ENCODE measurements around the gene DGKB.

Gene DGKB

GRCh38 chr7:14902589-14903067, at the start of gene DGKB:
Gene DGKB, minus strand, starts transcription at chr7:14902751.
- peak; percentile 72 for DNase-seq (ENCODE audit: low spot score)

- no peak for DNase-seq (ENCODE audit: low spot score)
Measured at GRCh38 chr7:14950013-14950412, 47.5 kb upstream of the DGKB start.

DNA sequence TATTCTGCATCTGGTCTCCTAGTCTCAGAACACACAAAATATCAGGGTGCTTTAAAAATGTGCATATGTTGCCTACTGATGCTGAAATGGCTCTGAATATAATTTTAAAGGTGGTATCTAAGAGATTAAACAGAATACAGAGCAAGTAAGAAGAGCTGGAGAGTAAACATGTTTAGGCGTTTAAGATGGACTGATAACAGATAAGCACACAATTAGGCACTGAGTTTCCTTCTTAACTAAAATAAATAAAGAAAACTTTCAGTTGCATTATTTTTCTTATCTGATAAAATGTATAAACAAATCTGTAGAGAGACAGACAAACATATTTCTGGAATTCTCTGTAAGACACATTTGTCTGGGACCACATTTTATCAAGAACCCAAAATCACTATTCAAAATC, 35.6 kb upstream of the DGKB start:
- DNase-seq (ENCODE audit: low spot score), result no peak

GRCh38 chr7:14937581-14937980, 35.0 kb upstream of the DGKB start:
- no peak for DNase-seq (ENCODE audit: low spot score)

- peak; percentile 70 for DNase-seq (ENCODE audit: low spot score)
Measured at GRCh38 chr7:14936554-14936953, 34.0 kb upstream of the DGKB start.

GRCh38 chr7:14934839-14935238, 32.3 kb upstream of the DGKB start:
- no peak for DNase-seq (ENCODE audit: low spot score)

DNA sequence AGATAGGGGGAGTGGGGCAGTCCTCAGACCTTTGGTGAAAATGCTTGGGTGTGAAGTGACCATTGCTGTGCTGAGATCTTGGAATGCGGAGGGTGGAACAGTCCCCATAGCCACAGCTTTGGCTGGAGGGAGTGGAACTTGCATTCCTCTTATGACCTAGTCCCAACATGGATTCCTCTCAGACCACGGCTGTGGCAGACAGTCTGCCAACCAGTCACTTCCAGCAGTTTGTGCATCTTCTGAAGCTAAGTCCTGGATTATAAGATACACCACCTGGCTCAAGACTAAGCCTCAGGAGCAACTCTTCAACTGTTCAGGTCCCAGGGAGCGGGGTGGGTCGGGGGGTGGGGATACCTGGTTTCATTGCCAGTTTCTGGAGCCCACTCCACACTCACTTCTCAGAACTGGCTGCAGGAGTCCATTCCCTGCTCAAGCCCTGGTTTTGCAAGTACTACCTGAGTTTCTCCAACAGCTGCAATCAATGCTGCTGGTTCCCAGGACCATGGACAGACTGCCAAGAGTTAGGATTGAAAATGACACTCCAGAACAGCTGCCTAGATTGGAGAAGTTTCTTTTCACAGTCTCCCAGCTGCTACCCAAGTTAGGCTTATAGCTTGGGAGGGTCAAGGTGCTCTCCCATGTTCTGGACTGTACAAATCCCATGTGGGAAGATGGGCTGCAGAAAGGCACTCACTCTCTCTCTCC, 29.1 kb upstream of the DGKB start:
- no peak for DNase-seq (ENCODE audit: low spot score)

- peak; percentile 55 for DNase-seq (ENCODE audit: low spot score)
Measured at GRCh38 chr7:14924398-14924797, 21.8 kb upstream of the DGKB start.

DNA sequence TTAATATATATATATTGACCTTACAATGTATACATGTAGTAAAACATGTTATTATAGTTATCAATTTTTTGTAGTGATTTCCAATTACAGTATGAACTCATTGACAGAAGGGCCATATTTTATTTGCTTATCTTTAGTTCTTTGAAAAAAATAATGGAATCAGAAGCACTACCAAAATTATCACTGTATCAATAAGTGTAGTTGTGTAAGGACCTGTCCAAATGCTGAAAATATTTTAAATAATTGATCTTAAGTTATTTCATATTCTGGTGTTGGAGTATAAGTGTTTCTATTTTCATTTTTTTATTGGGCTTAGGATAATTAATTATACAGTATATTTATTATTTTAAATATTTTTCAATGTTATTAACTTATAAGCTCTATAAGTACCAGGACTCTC, 8.5 kb upstream of the DGKB start:
- no peak for DNase-seq (ENCODE audit: low spot score)

- DNase-seq (ENCODE audit: low spot score), result no peak
Measured at GRCh38 chr7:14908697-14909096, 6.1 kb upstream of the DGKB start.

DNA sequence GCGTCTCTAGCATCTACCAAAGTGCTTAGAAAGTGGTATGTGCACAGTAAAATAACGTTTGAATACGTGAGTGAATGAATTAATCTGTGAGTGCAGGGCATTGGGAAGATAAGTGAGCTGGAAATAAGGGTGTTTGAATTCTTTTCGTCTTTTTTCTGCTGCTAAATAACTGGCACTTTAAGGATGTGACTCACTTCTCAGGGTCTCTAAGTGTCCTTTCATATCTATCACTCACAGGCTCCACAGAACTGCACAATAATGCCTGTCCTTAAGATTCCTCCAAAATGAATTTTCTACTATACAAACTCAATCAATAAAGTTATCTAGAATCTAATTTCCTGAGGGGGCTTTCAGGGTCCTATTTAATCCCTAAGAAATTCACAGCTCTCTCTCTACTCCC, 3.2 kb upstream of the DGKB start:
- DNase-seq (ENCODE audit: low spot score), result no peak

DNA sequence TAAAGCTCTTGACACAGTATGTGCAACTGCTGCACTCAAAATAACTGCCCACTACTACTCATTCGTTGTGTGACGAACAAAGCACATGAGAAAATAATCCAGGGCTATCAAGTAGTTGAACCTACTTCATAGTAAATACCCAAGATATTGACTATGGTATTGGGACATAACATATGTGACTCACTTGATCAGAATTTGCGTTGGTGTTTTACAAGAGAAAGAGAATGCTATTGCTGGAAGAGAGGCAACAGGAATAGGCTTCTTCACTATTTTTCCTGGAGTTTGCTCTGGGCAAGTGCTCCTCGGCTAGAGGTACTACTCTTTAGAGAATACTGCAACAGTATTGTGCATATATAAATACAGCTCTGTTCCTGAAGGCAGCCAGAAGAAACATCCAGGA, 2.5 kb downstream of the DGKB start:
- DNase-seq (ENCODE audit: low spot score), result no peak

- no peak for DNase-seq (ENCODE audit: low spot score)
Measured at GRCh38 chr7:14899030-14899429, 3.5 kb downstream of the DGKB start.

GRCh38 chr7:14896461-14896860, 6.1 kb downstream of the DGKB start:
- DNase-seq (ENCODE audit: low spot score), result no peak

DNA sequence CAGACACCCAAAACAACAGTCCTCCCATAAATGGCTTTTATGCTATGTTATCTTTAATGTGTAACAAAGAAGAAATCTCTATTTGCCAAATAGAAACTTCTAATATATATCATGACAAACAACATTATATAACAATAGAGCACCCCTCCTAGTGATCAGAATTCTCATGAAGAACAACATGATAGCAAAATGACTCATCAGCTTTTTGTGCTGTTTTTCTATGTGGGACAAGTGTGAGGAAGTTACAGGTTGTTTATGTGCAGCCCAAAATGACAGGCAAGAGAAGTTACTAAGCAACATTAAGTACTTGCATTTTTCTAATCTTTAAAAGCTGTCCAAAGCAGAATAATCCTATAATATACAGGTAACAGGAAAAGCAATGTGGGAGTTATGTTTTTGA, 7.7 kb downstream of the DGKB start:
- no peak for DNase-seq (ENCODE audit: low spot score)

DNA sequence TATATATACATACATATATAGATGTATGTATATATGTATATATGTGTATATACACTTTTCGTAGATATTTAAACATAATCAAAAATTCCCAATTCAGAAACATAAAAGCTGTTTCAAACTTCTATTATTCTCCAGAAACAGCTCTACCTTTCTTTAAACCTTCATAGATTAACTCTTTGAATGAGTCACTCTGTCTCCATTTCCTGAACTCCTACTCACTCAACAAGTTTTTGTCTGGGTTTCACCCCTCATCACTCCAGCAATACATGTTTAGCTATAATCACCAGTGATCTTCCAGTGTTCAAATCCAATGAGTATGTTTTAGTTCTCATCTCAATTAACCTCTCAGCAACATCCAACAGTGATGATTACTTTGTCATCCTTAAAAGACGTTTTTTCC, 9.6 kb downstream of the DGKB start:
- DNase-seq (ENCODE audit: low spot score), result peak; percentile 2

DNA sequence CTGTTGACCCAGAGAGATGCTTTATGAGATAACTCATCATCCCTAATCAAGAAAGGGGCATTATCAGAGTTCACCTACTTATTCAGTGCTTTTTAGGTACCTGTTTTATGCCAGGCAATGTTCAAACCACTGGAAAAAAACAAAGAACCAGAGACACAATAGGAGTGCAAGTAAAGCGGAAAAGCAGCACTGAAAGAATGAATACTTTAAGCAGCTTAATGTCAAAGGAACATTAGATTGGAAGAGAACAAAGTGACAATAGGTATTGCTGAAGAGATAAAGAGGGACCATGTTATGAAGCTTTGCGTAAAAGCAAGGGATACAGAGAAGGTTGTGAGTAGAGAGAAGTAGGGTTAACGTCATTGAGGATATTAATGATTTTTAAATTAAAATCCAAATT, 11.3 kb downstream of the DGKB start:
- no peak for DNase-seq (ENCODE audit: low spot score)

DNA sequence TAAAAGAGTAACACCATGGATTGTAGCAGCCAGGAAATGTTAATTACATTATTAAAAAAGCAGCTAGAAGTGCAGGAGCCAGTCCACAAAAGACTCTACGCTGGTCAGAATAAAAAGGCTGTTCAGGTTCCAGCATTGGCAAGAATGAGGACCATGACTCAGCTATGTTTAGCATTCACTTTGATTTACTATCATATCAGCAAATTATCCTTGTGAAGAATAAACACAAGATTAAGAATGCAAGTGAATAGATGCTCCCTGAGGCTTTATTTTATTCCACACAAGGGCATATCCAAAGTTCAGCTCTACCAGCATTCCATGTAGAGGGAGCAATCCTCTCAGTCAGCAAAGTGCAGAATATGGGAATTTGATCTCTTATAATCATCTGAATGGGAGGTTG, 13.6 kb downstream of the DGKB start:
- DNase-seq (ENCODE audit: low spot score), result peak; percentile 7

DNA sequence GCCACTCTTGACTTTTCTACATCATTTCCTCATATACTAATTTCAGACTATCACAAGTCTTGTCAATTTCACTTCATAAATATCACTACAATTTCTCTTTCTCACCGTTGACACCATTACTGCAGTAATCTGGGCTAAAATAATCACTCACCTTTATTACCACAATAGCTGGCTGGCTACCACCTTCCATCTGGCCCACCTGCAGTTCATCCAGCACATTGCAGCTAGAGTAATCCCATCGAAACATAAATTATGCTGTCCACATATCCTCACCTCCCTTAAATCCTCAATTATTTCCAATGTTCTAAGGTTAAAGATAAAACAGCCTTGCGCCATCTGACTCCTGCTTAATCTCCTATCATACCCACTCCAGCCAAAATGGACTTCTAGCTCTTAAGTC, 16.0 kb downstream of the DGKB start:
- DNase-seq (ENCODE audit: low spot score), result no peak

DNA sequence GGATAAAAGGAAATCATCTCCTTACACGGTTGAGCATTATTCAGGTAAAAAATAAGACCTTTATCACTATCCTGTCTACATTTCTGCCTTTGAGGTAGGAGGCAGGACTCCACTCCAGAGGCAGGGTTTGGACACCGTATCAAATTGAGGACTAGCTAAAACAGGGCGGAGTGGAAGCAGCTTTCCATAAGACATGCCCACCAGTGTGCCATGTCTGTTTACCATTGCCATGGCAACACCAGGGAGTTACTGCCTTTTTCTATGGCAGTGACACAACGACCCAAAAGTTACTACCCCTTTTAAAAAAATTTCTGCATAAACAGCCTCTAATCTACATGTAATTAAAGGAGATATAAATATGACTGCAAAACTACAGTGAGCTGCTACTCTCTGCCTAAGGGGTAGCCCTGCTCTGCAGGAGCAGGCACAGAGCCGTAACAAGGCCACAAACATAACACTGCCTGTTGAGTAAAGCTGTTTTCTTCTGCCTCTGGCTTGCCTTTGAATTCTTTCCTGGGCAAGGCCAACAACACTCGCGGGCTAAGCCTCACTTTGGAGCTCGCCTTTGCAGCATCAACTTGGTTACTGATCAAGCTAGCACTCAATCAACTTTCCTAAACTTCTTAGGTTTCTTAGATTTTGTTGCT, 26.5 kb downstream of the DGKB start:
- DNase-seq (ENCODE audit: low spot score), result no peak

DNA sequence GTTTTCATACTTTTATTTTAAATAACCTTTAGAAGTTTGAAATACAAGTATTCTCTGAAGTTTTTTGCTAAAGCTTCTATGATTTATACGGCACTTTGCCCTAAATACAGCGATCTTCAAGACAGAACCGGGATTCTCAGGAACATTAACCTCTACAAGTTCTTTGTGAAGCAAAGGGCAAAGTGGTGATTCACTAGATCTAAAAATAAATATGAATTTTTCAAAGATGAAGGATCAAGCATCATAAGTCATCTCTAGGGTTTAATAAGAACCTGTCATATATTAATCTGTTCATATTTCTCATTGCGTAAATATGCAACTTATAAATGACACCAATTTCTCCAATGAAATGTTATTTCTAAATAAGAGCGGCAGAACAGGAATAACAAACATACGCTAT, 30.7 kb downstream of the DGKB start:
- DNase-seq (ENCODE audit: low spot score), result no peak

- no peak for DNase-seq (ENCODE audit: low spot score)
Measured at GRCh38 chr7:14870394-14870793, 32.2 kb downstream of the DGKB start.

- no peak for DNase-seq (ENCODE audit: low spot score)
Measured at GRCh38 chr7:14868937-14869336, 33.6 kb downstream of the DGKB start.

- no peak for DNase-seq (ENCODE audit: low spot score)
Measured at GRCh38 chr7:14861456-14861855, 41.1 kb downstream of the DGKB start.

Measured in GM03348 (cell line).